ENCODE measurements around the gene ASB11. TPM values are rescaled to one million over a fixed set of nuclear protein-coding genes. Genes with fewer than 3 reads are reported as not detected.

The ASB11 gene
- total and polyA plus RNA-seq, 5 donors from 2014 or later: 0.30 TPM; not detected in 4

DNA sequence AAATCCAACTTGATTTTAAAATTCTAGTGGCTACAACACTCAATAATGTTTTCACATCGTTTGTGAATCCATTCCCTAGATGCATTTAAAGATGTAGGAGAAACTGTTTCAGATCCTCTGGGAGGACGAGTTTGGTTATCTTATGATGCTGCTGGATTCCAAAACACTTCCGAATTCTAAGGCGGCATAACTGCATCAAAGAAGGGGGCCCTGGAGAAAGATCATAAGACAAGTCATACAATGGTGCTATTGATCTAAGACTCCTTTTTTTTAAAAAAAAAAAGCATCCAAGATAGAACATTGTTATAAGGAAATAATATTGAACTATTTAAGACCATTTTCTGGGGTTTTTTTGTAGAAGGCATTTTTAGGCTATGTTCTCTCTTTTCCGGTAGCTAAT is 71.0 kb downstream of the ASB11 start:
- Mint-ChIP-seq H3K4me3 (no peak overlapping the region), H3K27ac (no peak overlapping the region), H3K27me3 (no peaks in the 10 kb centered on the region), H3K36me3 (no peaks in the 10 kb centered on the region), H3K4me1 (peaks cover 0 to 8% (median 1%) of the 10 kb centered on the region in 4 donors), H3K9me3 (no peaks in the 10 kb centered on the region)
- Histone ChIP-seq H3K4me3 (ENCODE audit: low read depth, low read length) (no peak overlapping the region), H3K27me3 (ENCODE audit: control insufficient read depth, insufficient read depth, low read length) (no peaks in the 10 kb centered on the region), H3K9me3 (ENCODE audit: control insufficient read depth in 2 of 2, low read length in 2 of 2) (no peaks in the 10 kb centered on the region), H3K36me3 (ENCODE audit: control insufficient read depth, insufficient read depth, low read length) (no peaks in the 10 kb centered on the region), H3K27ac (ENCODE audit: insufficient read depth, low read length, poor library complexity, severe bottlenecking) (no peak overlapping the region), H3K4me1 (ENCODE audit: control insufficient read depth, insufficient read depth, low read length, poor library complexity, severe bottlenecking) (no peaks in the 10 kb centered on the region)
- ATAC-seq (ENCODE audit: low read depth in 2 of 2) (no peak), DNase-seq (no peak)

DNA sequence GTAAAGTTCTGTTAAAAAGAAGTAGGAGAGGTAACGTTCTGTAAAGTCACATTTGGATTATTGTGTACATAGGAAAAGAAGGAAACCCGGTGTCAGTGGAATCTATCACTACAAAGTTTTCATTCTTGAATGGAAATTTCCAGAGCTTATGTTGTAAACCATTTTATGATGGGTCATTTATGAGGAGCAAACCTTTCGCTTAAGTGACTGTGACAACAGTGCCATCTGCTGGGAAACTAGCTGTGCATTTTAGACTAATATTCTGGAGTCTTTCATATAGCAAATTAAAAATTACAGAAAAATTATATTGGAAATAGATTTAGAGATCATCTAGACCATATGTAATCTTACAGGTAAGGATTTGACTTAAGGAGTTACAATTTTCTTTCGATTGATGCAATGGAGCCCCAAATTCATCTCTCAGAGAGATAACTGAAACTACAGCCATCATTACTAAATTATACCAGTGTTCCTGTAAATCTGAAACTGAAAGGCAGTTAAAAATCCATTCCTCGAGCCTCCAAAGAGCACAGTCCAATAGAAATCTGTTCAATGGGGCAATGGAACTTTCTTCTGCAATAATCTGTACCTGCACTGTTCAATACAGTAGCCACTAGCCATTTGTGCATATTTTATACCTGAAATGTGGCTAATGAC is 72.4 kb downstream of the ASB11 start:
- Mint-ChIP-seq H3K36me3 (no peaks in the 10 kb centered on the region), H3K4me1 (peaks cover 0 to 8% (median 1%) of the 10 kb centered on the region in 4 donors), H3K9me3 (no peaks in the 10 kb centered on the region), H3K27ac (no peak overlapping the region), H3K4me3 (no peak overlapping the region), H3K27me3 (no peaks in the 10 kb centered on the region)
- DNase-seq (peak; percentile 15 to 67 (median 43)), ATAC-seq (ENCODE audit: low read depth in 2 of 2) (no peak)
- H3K4me3 ChIP-seq (ENCODE audit: low read depth, low read length): no peak overlapping the region
- H3K27ac ChIP-seq (ENCODE audit: insufficient read depth, low read length, poor library complexity, severe bottlenecking): no peak overlapping the region
- no peaks in the 10 kb centered on the region for H3K27me3 ChIP-seq (ENCODE audit: control insufficient read depth, insufficient read depth, low read length)
- H3K4me1 ChIP-seq (ENCODE audit: control insufficient read depth, insufficient read depth, low read length, poor library complexity, severe bottlenecking): no peaks in the 10 kb centered on the region
- no peaks in the 10 kb centered on the region for H3K36me3 ChIP-seq (ENCODE audit: control insufficient read depth, insufficient read depth, low read length)
- H3K9me3 ChIP-seq (ENCODE audit: control insufficient read depth in 2 of 2, low read length in 2 of 2): no peaks in the 10 kb centered on the region

DNA sequence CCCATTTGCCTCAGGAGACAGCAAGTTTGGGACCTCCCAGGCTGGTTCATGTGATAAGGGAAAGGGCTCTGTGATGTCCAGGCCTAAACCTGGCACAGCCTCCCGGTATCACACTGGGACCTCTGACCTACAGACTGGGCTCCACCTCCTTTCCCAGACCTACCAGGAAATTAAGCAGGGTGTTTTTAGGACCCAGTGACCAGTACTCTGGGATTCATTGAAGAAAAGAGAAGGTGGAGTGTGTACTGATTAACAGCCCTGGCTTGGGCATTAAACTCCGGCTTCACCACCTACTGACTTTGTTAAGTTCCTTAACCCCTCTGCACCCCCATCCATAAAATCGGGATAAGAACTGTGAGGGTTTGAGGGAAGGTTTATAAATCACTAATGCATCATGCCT is 74.1 kb downstream of the ASB11 start:
- no peaks in the 10 kb centered on the region for H3K4me1 ChIP-seq (ENCODE audit: control insufficient read depth, insufficient read depth, low read length, poor library complexity, severe bottlenecking)
- H3K27me3 Mint-ChIP-seq: no peaks in the 10 kb centered on the region
- H3K27me3 ChIP-seq (ENCODE audit: control insufficient read depth, insufficient read depth, low read length): no peaks in the 10 kb centered on the region
- H3K9me3 Mint-ChIP-seq: no peaks in the 10 kb centered on the region
- peaks cover 0 to 8% (median 1%) of the 10 kb centered on the region in 4 donors for H3K4me1 Mint-ChIP-seq
- no peaks in the 10 kb centered on the region for H3K36me3 ChIP-seq (ENCODE audit: control insufficient read depth, insufficient read depth, low read length)
- ATAC-seq (ENCODE audit: low read depth in 2 of 2) (no peak), DNase-seq (no peak)
- H3K4me3 ChIP-seq (ENCODE audit: low read depth, low read length): no peak overlapping the region
- no peaks in the 10 kb centered on the region for H3K9me3 ChIP-seq (ENCODE audit: control insufficient read depth in 2 of 2, low read length in 2 of 2)
- no peaks in the 10 kb centered on the region for H3K36me3 Mint-ChIP-seq
- no peak overlapping the region for H3K27ac ChIP-seq (ENCODE audit: insufficient read depth, low read length, poor library complexity, severe bottlenecking)
- H3K4me3 Mint-ChIP-seq: no peak overlapping the region
- no peak overlapping the region for H3K27ac Mint-ChIP-seq

DNA sequence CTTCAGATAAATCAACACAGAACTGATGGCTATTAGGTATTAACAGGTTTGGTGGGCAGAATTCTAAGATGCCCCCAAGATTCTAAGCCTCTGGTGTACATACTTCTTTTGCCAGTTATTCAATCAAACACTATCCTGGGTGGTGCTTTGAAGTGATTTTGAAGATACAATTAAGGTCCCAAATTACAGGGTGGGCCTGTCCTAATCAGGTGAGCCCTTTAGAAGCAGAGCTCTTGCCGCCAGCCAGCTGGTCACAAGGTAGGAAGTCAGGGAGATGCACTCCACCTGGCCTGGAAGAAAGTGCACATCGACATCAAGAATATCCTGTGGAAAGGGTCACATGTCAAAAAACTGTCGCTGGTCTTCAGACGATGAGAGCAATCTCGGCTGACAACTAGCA is 75.0 kb downstream of the ASB11 start:
- no peaks in the 10 kb centered on the region for H3K27me3 Mint-ChIP-seq
- H3K4me1 Mint-ChIP-seq: peaks cover 0 to 8% (median 1%) of the 10 kb centered on the region in 4 donors

DNA sequence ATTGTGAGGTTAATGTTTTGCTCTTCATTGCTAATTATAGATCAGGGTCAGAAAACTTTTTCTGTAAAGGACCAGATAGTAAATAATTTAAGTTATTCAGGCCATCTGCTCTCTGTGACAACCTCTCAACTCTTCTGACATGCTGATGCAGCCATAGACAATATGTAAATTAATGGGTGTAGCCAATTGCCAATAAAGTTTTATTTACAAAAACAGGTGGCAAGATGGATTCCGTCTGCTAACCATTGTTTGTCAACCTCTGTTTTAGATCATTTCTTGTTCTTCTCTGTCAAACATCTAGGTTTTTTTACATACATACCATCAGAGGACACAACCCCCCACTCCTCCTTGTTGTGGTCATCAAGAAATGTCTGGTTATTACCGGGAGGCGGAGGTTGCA is 79.3 kb downstream of the ASB11 start:
- H3K4me1 ChIP-seq (ENCODE audit: control insufficient read depth, insufficient read depth, low read length, poor library complexity, severe bottlenecking): no peaks in the 10 kb centered on the region
- no peak overlapping the region for H3K27ac Mint-ChIP-seq
- H3K9me3 Mint-ChIP-seq: no peaks in the 10 kb centered on the region
- H3K36me3 Mint-ChIP-seq: no peaks in the 10 kb centered on the region
- no peak overlapping the region for H3K4me3 Mint-ChIP-seq
- DNase-seq (no peak), ATAC-seq (ENCODE audit: low read depth in 2 of 2) (no peak)
- H3K27me3 Mint-ChIP-seq: no peaks in the 10 kb centered on the region
- H3K27ac ChIP-seq (ENCODE audit: insufficient read depth, low read length, poor library complexity, severe bottlenecking): no peak overlapping the region
- no peak overlapping the region for H3K4me3 ChIP-seq (ENCODE audit: low read depth, low read length)
- H3K36me3 ChIP-seq (ENCODE audit: control insufficient read depth, insufficient read depth, low read length): no peaks in the 10 kb centered on the region
- no peaks in the 10 kb centered on the region for H3K9me3 ChIP-seq (ENCODE audit: control insufficient read depth in 2 of 2, low read length in 2 of 2)
- peaks cover 0 to 2% (median 0%) of the 10 kb centered on the region in 4 donors for H3K4me1 Mint-ChIP-seq
- H3K27me3 ChIP-seq (ENCODE audit: control insufficient read depth, insufficient read depth, low read length): no peaks in the 10 kb centered on the region

More for the DNA sequence above, 75.0 kb downstream of the ASB11 start:
- Histone ChIP-seq H3K4me1 (ENCODE audit: control insufficient read depth, insufficient read depth, low read length, poor library complexity, severe bottlenecking) (no peaks in the 10 kb centered on the region), H3K27ac (ENCODE audit: insufficient read depth, low read length, poor library complexity, severe bottlenecking) (no peak overlapping the region), H3K9me3 (ENCODE audit: control insufficient read depth in 2 of 2, low read length in 2 of 2) (no peaks in the 10 kb centered on the region), H3K4me3 (ENCODE audit: low read depth, low read length) (no peak overlapping the region), H3K27me3 (ENCODE audit: control insufficient read depth, insufficient read depth, low read length) (no peaks in the 10 kb centered on the region), H3K36me3 (ENCODE audit: control insufficient read depth, insufficient read depth, low read length) (no peaks in the 10 kb centered on the region)
- no peak for DNase-seq
- Mint-ChIP-seq H3K36me3 (no peaks in the 10 kb centered on the region), H3K9me3 (no peaks in the 10 kb centered on the region), H3K4me3 (no peak overlapping the region), H3K27ac (peak overlapping the region in 1 of 3 donors; percentile 12)
- ATAC-seq (ENCODE audit: low read depth in 2 of 2): no peak

DNA sequence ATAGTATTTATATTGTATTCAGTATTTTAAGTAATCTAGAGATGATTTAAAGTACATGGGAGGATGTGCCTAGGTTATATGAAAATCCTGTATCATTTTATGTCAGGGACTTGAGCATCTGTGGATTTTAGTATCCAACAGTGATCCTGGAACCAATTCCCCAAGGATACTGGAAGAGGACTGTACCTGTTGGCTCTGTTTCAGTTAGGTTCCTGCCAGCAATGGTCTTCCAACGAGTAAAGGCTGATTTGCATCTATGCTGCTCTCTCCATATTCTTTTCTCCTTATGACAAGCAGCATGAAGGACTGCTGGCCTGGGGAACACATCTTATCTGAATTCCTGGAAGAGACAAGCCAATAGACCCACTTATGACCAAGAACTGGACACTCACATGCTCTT is 80.4 kb downstream of the ASB11 start:
- DNase-seq (no peak), ATAC-seq (ENCODE audit: low read depth in 2 of 2) (no peak)
- H3K4me3 Mint-ChIP-seq: no peak overlapping the region
- H3K4me1 ChIP-seq (ENCODE audit: control insufficient read depth, insufficient read depth, low read length, poor library complexity, severe bottlenecking): no peaks in the 10 kb centered on the region
- no peaks in the 10 kb centered on the region for H3K36me3 ChIP-seq (ENCODE audit: control insufficient read depth, insufficient read depth, low read length)
- peaks cover 0 to 2% (median 0%) of the 10 kb centered on the region in 4 donors for H3K4me1 Mint-ChIP-seq
- no peak overlapping the region for H3K4me3 ChIP-seq (ENCODE audit: low read depth, low read length)
- no peaks in the 10 kb centered on the region for H3K9me3 Mint-ChIP-seq
- no peak overlapping the region for H3K27ac Mint-ChIP-seq
- no peaks in the 10 kb centered on the region for H3K9me3 ChIP-seq (ENCODE audit: control insufficient read depth in 2 of 2, low read length in 2 of 2)
- no peaks in the 10 kb centered on the region for H3K27me3 Mint-ChIP-seq
- H3K27ac ChIP-seq (ENCODE audit: insufficient read depth, low read length, poor library complexity, severe bottlenecking): no peak overlapping the region
- H3K27me3 ChIP-seq (ENCODE audit: control insufficient read depth, insufficient read depth, low read length): no peaks in the 10 kb centered on the region
- no peaks in the 10 kb centered on the region for H3K36me3 Mint-ChIP-seq

DNA sequence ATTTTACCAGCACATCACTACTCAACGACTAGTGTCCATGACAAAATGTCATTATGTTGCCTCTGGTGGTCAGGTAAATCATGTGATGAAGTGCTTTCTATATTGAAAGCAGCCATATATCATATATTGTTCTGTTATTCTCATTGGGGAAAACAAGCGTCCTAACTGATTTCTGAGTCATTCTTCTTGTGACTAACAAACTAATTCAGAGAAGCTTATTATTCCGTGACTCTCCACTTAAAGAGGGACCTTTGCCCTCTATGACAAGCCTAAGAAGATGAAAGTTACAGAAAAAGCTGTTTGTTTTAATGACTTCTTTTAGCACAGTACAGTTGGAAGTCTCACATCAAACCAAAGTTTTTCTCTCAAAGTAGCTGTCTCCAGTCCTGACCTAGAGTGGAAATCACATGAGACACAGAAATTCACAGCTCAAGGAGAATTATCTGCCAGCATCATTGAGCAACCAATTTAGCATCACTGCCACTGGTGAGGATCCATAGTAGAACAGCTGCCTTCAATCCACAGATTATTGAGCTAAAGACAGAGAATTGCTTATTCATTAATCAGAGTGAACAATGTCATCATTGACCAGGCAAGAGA is 81.9 kb downstream of the ASB11 start:
- no peaks in the 10 kb centered on the region for H3K36me3 Mint-ChIP-seq
- peaks cover 0 to 2% (median 0%) of the 10 kb centered on the region in 4 donors for H3K4me1 Mint-ChIP-seq
- no peaks in the 10 kb centered on the region for H3K9me3 ChIP-seq (ENCODE audit: control insufficient read depth in 2 of 2, low read length in 2 of 2)

More for the DNA sequence above, 81.9 kb downstream of the ASB11 start:
- H3K9me3 Mint-ChIP-seq: no peaks in the 10 kb centered on the region
- Histone ChIP-seq H3K27me3 (ENCODE audit: control insufficient read depth, insufficient read depth, low read length) (no peaks in the 10 kb centered on the region), H3K27ac (ENCODE audit: insufficient read depth, low read length, poor library complexity, severe bottlenecking) (no peak overlapping the region), H3K36me3 (ENCODE audit: control insufficient read depth, insufficient read depth, low read length) (no peaks in the 10 kb centered on the region), H3K4me3 (ENCODE audit: low read depth, low read length) (no peak overlapping the region), H3K4me1 (ENCODE audit: control insufficient read depth, insufficient read depth, low read length, poor library complexity, severe bottlenecking) (no peaks in the 10 kb centered on the region)
- peak in 1 of 3 donors; percentile 7 for DNase-seq
- H3K27ac Mint-ChIP-seq: no peak overlapping the region
- no peak for ATAC-seq (ENCODE audit: low read depth in 2 of 2)
- H3K4me3 Mint-ChIP-seq: no peak overlapping the region
- H3K27me3 Mint-ChIP-seq: no peaks in the 10 kb centered on the region
